ELR (cell line): Measurements from ENCODE around the gene GDF10.
A peak's percentile ranks its signal among the peaks of the same experiment; 100 is the strongest.

ENCODE experiments used
- DNase-seq: peaks from one replicate; pipeline ENCODE4 v3.0.0-alpha.2; 2015; ENCODE audit warnings: low read depth

GDF10 gene

DNA sequence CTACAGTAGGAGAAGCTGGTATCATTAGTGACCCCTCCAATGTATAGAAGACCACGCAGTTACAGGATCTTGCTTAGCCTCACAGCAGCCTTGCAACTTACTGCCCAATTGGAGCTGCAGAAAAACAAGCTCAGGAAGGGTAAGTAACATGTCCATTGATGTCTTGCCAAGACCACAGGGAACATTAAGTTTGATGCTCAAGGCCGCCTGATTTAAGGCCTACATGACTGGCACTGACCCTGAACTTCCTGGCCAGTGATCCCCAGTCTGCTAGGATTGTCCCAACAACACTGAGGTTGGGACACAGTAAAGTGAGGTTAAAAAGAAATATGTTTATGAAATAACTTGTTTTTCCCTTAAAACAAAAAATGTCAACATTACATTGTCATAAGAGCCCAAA lies 15.4 kb downstream of the GDF10 start:
- no peak for DNase-seq

DNA sequence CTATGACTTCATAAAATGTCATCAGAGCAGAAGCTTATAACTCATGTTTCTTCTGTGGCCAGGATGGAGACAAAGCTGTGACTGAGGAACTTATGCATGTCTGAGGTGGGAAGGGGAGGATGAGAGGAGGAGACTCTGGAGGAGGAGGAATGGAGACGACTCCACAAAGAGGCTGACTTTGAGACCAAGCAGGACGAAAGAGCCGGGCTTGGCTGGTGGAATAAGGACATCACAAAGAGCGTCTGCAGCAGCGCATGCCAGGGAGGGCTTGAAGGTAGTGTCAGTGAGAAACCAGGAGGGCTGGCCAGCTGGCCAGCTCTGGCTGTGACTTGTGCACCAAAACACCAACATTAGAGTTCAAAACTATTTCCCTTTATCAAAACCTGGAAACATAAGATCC lies 16.1 kb downstream of the GDF10 start:
- no peak for DNase-seq

DNA sequence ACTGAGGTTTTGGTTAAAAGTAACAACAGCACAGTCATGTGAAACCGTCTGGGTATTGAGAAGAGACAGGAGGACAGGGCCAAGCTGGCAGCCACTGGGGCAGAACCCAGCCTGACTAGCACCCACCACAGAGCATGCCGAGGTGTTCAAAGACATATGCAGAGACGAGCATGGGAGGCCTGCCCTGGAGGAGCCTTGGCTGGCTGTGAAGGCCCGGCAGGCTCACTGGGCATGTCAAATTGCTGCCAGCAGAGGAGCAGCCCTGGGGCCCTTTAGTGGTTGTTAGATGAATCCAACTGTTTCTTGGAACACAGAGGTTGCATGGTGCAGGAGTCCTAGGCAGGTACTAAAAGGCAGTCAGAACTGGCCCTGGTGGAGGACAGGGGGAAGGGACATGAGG lies 17.3 kb downstream of the GDF10 start:
- DNase-seq, result no peak

DNA sequence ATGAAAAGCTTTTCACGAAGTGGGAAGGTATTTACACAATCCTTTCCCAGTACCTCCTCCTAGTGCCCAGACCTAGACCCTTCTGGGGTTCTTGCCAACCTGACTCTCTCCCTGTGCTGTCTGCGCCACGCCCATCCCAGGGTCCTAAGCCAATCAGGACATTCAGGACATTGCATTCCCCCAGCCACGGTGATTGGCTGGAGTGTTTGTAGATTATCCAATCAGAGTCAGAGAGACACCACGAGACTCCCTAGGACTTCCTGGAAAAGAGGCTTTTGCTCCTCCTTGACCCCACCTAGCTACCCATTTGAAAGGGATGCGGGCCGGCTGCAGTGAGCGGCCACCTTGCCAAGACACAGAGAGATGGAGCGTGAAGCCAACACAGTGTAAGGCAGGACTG lies 18.7 kb downstream of the GDF10 start:
- peak; percentile 16 for DNase-seq

DNA sequence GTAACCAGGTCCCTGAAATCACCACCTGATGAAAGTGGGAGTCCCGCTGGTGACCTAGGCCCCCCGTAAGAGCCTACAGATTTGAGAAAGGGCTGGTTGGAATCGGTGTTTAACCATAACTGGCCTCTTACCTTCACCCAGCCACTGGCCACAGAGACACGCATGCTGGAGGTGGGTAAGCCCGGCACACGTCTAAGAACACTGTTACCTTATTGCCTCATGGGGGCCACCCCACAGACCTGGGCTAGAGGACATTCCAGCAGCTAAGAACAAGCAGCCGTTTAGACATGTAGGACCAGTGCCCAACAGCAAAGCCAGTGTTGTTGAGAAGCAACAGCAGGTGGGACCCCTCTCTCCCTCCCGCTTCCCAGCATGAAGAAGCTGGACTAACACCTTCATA lies 19.8 kb downstream of the GDF10 start:
- no peak for DNase-seq

DNA sequence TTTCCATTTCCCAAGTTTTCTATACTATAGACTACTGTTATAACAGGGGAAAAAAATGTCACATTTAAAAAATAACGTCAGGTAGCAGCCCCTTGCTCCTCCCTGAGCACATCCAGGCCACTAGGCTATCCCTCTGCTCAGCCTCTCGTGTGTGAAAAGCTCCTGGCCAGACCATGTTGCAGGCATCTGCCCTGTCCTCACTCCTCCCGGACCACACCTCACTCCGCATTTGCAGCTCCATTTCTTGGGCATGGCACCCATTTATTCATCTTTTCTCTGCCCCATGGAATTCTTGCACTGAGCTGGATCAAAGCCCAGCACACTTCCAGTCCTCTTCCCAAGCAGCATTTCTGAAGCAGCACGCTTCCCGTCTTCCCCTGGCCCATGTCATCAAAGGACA lies 20.8 kb downstream of the GDF10 start:
- DNase-seq, result no peak

DNA sequence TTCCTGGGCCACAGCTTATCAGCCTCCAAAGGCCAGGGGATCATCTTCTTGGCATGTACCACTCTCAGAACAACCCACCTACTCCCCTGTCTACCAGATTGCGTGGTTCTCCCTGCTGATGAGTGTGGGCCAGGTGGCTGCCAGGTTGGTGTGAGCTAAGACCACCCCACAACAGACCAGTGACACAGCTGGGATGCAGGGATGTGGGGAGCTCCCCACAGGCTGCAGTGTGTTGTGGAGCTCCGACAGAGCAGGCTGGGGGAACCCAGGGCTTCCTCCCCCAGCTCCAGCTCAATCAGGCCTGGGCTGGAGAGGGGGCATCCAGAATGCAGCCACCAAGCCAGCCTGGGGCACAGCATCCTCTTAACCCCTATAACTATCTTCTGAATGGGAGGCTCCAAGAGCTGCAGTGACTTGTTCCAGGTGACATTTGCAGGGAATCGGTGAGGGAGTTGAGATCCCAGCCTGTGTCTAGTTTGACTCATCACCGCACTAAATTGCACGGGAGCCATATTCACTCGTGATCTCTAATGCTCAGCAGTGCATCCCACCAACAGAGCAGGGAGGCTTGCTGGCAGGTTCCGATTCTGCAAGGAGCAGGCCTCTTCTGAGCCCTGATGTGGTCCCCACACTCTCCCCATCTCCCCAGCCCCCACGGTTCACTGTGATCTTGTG lies 21.7 kb downstream of the GDF10 start:
- no peak for DNase-seq

DNA sequence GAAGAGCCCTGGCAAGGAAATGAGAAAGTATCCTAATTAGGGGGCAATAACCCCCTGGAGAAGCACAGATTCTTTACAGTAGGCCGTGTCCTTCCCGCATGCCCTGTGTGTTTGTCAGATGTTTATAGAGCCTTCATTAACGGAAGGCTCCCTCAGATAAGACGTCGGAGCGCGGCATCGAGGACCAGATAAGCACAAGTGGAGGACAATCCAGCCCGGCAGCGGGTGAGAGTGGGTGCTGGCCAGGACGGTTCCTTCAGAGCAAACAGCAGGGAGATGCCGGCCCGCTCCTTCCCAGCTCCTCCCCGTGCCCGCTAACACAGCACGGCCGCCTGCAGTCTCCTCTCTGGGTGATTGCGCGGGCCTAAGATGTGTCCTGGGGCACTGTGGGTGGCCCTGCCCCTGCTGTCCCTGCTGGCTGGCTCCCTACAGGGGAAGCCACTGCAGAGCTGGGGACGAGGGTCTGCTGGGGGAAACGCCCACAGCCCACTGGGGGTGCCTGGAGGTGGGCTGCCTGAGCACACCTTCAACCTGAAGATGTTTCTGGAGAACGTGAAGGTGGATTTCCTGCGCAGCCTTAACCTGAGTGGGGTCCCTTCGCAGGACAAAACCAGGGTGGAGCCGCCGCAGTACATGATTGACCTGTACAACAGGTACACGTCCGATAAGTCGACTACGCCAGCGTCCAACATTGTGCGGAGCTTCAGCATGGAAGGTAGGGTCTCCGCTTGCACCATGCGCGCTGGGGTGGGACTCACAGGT lies 22.5 kb downstream of the GDF10 start, which contains the start of gene GDF2:
Gene GDF2 (plus strand): TSS at position 155 of the 762 bp plus-strand sequence. CDS start 215 bp downstream, at position 370.
- no peak for DNase-seq

DNA sequence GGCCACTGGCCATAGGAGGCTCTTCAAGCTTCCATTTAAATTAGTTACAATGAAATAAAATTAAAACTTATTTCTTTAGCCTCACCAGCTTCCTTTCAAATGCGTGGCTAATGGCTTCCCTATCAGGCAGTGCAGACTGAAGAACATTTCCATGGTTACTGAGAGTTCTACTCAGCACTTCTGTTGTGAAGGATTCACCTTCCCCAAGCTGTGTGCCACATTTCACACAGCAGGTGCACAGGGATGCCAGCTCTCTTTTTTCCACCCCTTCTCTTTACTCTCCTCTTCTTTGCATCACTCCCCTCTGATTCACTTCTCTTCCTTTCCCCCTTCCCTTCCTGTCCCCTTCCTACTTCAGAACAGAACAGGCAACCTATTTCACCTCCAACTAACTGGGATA lies 23.1 kb downstream of the GDF10 start:
- DNase-seq, result no peak

DNA sequence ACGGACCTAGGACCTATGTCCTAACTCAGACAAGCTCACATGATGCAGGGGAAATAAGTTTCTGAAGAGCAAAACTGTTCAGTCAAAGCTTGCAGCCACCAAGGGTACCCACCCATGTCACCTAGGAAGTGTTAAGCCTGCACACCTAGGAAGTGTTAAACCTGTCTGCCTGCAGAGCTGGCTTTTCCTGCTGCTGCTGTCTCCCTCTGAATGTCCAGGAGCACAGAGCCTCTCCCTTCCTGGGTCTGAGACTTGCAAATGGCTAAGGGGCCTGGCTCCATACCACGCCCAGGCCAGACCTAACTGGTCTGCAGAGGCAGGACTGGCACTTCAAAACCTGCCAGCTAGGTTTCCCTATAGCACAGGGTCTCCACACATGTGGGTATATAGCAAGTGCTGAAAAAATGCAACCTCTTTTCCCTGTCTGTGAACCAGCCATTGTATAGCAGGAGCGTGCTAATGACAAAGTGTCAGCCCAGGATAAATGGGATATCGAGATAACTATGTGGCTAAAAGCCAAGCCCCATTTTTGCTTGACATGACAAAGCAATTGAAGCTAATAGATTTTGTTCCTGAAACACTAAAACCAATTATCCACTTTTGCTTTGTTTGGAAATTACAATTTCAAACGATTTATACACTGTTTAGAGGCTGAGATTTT lies 23.8 kb downstream of the GDF10 start:
- no peak for DNase-seq

DNA sequence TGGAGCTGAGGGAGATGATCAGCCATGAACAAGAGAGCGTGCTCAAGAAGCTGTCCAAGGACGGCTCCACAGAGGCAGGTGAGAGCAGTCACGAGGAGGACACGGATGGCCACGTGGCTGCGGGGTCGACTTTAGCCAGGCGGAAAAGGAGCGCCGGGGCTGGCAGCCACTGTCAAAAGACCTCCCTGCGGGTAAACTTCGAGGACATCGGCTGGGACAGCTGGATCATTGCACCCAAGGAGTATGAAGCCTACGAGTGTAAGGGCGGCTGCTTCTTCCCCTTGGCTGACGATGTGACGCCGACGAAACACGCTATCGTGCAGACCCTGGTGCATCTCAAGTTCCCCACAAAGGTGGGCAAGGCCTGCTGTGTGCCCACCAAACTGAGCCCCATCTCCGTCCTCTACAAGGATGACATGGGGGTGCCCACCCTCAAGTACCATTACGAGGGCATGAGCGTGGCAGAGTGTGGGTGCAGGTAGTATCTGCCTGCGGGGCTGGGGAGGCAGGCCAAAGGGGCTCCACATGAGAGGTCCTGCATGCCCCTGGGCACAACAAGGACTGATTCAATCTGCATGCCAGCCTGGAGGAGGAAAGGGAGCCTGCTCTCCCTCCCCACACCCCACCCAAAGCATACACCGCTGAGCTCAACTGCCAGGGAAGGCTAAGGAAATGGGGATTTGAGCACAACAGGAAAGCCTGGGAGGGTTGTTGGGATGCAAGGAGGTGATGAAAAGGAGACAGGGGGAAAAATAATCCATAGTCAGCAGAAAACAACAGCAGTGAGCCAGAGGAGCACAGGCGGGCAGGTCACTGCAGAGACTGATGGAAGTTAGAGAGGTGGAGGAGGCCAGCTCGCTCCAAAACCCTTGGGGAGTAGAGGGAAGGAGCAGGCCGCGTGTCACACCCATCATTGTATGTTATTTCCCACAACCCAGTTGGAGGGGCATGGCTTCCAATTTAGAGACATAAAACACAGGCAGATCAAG lies 25.6 kb downstream of the GDF10 start:
- DNase-seq, result no peak

DNA sequence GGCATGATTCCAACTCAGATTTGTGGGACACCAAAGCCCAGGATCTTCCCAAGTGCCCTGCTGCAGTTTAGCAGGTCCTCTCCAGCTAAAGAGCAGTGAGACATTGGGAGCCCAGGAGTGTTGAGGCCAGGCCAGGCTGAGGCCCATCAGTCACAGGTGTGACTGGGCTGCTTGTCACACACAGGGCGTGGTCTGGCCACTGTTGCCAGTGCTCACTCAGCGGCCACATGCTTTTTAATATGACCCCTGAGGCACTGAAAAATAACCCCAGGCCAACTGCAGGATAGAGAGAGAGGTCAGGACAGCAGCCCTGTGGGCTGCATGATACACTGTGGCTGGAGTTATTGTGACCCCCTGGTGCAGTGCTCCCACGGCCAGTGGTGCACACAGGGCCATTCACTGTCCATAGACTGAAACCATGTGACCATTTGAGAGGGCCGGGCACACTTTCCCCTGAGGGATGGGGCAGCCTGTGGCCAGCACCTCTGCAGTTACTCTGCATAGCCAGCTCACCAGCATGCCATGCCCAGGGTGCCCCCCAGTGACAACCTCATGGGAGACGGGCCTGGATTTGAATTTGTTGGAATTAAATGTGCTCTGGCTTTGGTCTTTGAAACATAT lies 26.4 kb downstream of the GDF10 start:
- peak; percentile 7 for DNase-seq

DNA sequence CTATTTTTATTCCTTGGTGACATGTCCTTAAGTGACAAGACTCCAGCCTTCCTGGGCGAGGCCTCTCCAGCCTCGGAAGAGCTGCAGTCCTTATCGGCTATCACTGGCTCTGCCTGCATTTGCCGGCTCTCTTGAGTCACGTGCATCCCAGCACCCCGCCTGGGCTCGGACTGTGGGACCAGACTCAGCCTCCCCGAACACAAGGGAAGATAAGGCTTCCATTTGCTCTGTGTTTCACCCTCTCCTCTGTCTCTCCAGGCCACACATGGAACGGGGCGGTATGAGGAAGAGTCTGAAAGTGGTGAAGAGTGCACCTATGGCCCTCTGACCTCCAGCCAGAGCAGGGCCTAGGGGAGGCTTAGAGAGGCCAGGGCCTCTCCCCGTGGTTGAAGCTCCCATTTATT lies 26.9 kb downstream of the GDF10 start:
- DNase-seq, result no peak

DNA sequence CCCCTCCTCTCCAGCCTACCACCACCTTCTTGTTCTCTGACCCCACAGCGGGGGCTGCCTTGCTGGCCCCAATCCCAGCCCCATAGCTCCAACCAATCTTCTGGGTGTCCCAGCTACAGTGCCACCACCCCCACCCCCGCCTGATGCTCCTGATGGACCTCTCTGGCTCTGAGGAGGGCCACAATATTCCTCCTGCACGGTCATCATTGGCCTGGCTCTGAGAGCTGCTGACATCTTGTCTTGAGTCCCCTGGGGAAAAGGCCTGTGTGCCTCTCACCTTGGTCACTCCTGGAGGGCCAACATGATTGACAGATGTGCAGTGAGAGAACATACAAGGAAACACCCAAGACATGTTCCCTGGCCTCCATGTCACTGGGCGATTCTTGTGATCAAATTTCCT lies 29.9 kb downstream of the GDF10 start:
- no peak for DNase-seq

DNA sequence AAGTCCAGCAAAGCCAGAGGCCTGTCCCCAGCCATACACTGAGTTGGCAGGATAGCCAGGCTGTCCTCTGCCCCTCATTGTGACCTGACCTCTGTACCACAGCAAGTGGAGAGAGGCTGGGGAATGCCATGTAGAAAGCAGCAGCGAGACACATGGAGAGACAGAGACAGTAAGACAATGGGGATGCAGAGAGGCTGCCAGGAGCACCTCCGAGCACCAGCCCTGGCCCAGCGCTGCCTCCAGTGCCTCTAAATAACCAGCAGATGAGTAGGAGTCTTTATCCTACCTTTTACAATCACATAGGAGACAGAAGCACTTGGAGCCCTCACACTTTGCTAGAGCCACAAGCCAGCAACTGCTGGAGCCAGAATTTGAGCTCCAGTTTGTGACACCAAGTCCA lies 30.4 kb downstream of the GDF10 start:
- no peak for DNase-seq

DNA sequence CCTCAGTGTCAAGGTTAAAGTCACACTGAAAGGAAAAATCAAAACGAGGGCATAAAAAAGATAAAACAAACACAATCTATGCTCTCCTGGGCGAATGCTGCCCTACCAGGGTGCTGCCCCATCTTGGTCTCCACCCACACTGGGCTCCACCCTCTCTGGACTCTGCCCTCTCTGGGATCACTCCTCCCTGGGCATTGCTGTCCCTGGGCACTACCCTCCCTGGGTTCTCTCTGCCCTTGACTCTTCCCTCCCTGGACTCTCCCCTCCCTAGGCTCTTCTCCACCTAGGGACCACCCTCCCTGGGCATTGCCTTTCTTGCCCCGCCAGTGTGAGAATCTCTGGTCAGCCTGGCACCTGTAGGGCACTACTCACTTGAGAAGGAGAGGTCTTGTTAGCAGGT lies 30.8 kb downstream of the GDF10 start:
- DNase-seq, result no peak

DNA sequence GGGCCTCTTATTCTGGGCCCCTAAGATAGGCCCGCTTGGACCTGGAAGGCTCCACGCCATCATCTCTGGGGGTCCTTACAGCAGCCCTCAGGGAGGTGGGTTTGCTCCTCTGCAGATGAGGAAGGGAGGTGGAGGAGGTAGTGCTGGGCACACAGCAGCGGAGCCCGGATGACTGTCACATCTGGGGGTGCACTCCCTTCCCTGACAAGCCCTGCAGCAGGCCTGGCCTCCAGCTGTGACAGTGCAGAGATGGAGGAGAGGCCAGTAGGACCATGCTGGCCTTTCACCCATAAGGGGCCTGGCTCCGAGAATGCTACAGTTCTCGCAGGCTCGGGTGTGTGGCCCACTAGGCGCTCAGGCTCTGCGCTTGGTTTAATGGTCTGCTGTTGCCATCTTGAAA lies 31.5 kb downstream of the GDF10 start:
- no peak for DNase-seq

DNA sequence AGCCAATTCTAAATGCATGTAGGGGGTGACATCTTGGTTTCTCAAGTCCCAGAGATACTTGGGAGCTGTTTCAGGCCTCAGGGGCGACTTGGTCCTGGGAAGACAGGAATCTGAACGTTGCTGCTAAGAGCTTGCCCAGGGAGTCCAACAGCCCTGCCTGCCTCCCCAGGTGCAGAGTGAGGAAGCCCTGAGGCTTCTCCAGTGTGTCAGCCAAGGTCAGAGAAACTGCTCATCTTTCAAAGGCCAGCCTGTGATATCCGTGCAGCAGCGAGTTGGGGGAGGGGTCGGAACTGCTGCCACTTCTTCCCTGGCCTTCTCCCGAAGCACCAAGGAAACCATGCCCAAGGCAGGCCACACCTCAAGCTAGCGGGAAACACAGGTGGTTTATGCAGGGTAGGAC lies 32.0 kb downstream of the GDF10 start:
- no peak for DNase-seq

DNA sequence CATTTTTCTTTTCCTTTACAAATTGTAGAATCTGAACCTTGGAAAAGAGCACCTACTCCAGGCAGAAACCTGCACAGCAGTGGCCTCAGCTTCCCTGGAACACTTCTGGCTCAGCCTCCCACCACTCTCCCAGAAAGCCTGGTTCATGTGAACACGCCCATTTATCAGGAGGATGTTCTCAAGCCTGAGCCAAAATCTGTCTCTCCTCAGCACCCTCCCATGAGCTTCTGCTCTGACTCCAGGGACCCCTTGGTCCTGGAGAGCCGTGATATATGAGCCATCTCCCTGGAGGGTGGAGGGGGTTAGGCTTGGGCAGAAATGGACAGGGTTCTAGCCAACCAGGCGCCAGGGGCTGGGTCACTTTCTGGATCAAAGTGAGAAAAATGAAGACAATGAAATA lies 32.4 kb downstream of the GDF10 start:
- DNase-seq, result no peak

DNA sequence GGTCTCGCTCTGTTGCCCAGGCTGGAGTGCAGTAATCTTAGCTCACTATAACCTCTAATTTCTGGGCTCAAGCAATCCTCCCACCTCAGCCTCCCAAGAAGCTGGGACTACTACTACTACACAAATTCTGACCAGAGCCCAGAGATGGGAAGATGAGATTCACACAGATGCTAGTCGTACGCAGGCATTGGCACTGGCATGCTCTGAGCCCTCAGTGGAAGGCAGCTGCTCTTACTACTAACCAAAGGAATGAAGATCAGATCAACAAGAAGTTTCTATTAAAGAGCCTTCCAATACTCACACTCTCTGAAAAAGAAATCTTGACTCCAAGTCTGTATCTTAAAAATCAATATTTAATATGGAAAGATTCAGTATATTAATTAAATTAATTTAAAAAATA lies 32.9 kb downstream of the GDF10 start:
- no peak for DNase-seq

DNA sequence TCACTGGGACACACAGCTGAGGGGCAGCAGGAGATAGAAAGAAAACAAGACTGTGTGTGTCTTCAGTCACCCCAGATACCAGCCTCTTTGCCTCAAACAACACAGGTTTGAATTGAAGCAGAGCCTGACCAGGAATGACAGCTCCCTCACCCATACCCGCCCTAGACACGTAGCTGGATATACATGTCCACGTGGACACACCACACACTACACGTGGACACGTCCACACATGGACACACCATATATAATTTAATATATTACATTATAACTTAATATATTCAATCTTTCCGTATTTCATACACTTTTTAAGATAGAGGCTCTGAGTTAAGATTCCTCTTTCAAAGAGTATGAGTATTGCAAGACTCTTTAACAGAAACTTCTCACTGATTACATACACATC lies 33.5 kb downstream of the GDF10 start:
- DNase-seq, result no peak
